GM12865 (cell line): ENCODE results near the gene TRIM44.

ENCODE experiments used
- DNase-seq: peaks from one replicate; pipeline ENCODE4 v3.0.0; 2010; ENCODE audit warnings: low read depth
- H3K4me3 ChIP-seq: 2 replicates; pipeline ENCODE4 v1.5.1; 2011; ENCODE audit warnings: mild to moderate bottlenecking, low read depth, low read length, control low read depth
- TF ChIP-seq, protein P1 (sequence below): IDR thresholded peaks from 2 replicates; pipeline ENCODE4 v1.5.1; 2011; ENCODE audit warnings: low read length, control low read depth, low read depth, inconsistent platforms; ENCODE audit not compliant: insufficient read depth; ENCODE audit errors: missing control alignments

TRIM44 gene

DNA sequence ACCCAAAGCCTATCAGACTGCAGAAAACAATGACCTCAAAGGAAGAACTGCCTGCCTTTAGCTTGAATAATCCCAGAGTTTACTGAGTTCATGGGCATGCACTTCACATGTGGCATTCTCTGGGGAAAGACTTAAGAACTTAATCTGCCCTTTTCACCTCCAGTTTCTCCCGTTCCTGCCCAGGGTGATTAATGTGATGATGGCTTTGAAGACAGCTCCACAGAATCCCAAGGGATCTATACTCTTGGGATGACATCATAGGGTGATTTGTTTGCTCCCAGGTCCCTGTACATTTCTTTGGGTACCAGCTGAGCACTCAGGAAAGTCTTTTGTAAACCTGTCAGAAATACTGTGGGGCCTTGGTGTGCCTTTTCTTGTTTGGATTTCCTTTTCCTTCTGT lies 30.3 kb upstream of the TRIM44 start:
- H3K4me3 ChIP-seq, result no peak overlapping the region
- TF ChIP-seq, protein P1, sequence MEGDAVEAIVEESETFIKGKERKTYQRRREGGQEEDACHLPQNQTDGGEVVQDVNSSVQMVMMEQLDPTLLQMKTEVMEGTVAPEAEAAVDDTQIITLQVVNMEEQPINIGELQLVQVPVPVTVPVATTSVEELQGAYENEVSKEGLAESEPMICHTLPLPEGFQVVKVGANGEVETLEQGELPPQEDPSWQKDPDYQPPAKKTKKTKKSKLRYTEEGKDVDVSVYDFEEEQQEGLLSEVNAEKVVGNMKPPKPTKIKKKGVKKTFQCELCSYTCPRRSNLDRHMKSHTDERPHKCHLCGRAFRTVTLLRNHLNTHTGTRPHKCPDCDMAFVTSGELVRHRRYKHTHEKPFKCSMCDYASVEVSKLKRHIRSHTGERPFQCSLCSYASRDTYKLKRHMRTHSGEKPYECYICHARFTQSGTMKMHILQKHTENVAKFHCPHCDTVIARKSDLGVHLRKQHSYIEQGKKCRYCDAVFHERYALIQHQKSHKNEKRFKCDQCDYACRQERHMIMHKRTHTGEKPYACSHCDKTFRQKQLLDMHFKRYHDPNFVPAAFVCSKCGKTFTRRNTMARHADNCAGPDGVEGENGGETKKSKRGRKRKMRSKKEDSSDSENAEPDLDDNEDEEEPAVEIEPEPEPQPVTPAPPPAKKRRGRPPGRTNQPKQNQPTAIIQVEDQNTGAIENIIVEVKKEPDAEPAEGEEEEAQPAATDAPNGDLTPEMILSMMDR, result no peak
- DNase-seq, result no peak

DNA sequence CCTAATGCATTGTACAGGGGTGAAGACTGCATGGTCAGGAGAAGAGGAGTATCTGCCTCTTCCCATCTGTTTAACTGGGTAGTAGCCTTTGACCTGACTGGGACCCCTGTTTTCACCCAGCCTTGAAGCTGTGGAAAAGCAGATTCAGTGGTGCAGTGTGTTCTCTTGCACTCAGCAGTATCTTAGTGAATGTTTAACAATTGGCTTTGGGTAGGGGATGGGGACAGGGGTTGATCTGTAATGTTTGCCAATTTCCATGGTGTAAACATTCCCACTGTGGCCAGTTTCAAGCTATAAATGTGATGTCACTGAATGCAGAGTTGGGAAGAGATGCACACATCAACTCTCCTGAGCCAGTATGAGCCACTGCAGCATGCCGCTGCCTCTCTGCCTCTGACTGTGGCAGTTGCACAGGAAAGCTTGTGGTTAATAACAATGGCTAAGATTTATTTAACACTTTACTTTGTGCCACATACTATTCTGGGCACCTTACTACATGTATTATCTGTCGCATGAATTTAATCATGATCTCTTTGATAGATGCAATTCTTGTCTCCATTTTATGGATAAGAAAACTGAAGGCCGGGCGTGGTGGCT lies 28.6 kb upstream of the TRIM44 start:
- DNase-seq, result no peak
- H3K4me3 ChIP-seq, result no peak overlapping the region
- TF ChIP-seq, protein P1, result no peak

DNA sequence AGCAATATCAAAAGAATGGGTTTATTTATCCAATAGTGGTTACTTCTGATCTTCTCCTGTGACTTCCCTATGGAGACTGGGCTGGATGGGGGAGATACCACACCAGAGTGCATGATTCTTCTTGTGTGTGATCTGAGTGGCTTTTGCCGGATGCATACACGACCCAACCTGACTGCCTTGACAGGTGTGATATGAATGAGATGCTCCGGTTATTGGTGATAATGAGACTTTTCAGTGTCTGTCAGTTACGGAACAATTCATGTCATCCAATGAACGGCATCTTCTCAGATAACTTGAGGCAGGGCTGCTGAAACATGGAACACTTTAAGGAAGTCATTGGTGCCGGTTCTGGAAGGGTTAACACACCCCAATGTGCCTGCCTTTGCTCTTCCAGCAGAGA lies 26.6 kb upstream of the TRIM44 start:
- TF ChIP-seq, protein P1, result no peak
- H3K4me3 ChIP-seq, result no peak overlapping the region
- no peak for DNase-seq

DNA sequence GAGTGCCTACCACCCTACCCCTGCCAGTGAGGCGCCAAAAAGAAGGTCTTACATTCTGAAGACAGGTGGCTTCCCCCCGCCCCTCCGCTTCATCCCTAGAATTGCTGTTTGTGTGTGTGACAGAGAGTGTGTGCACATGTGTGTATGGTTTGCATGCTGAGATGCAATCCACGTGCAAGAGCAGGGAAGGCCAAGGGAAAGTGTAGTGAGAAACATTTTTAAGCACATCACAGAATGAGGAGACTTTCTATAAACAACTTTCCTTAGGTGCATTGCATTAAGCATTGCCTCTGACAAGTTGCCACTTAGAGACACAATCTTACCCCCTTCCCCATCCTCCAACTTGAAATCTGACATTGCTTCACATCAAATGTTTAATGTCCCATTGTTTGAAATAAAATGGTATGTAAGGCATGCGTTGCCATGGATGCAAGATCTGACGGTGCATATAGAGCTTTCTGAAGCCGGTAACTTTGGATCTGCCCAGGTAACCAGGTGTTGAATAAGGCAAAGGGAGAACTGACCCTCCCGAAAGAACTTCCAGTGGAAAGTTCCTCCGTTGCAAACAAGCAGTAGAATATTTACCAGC lies 22.9 kb upstream of the TRIM44 start:
- H3K4me3 ChIP-seq, result no peak overlapping the region
- TF ChIP-seq, protein P1, result no peak
- no peak for DNase-seq

DNA sequence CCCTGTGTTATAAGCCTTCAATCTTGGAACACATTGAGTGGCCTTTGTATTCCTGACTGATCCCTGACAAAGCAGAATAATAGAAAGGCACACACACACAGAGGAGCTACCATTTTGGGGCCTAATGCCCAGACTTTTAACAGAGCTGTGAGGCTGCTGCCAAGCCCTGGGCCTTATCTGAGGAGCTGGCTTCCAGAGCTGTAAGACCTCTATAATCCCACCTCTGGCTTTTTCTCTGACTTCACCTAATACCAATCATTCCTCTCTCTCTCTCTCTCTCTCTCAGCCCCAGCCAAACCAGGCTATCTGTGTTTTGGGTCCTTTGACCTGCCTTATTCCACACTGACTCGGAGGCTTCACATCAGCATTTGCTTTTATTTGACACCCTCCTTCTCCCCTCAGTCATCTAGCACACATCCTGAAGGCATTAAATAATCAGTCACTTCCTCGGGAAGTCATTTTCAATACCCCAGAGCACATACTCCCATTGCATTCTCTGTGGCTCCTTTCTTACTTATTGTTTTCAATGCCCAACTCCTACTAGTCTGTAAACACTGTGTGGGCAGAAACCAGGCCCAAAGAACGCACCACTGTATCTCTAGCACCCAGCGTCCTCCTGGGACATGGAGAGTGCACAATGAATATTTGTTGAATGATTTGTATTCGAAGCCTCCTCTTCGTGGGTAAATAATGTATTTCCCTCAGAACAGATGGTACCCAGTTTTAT lies 21.2 kb upstream of the TRIM44 start:
- no peak for DNase-seq
- TF ChIP-seq, protein P1, result no peak
- no peak overlapping the region for H3K4me3 ChIP-seq

DNA sequence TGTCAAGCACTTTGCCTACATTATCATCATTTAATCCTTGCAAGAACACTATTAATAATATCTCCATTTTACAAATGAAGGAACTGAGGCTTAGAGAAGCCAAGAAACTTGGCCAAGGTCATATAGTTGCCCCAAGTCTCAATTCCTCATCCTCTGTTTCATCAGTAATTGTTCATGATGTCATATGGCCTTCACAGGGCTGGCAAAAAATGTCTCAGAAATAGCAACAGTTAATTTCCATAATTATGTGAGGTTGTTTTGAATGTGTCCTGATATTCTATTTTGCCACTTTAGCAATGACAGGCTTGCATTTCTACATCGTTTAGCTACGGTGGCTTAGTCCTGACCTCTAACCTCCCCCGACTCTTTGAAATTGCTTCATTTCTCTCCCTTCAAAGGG lies 20.6 kb upstream of the TRIM44 start:
- TF ChIP-seq, protein P1, result no peak
- no peak for DNase-seq
- H3K4me3 ChIP-seq, result no peak overlapping the region
